Measurements from ENCODE around the gene ANKFY1.

ANKFY1 gene

GRCh38 chr17:4263282-4264215 is at the start of gene ANKFY1:
ANKFY1 (minus strand) TSS chr17:4263979; CDS start chr17:4263941, 38 bp downstream.
- peak; percentile 92 to 96 for DNase-seq (ENCODE audit: extremely low read depth in 1 of 2, low read depth in 1 of 2)

GRCh38 chr17:4310354-4311060 is 46.7 kb upstream of the ANKFY1 start:
- DNase-seq (ENCODE audit: extremely low read depth in 1 of 2, low read depth in 1 of 2) = no peak

DNA sequence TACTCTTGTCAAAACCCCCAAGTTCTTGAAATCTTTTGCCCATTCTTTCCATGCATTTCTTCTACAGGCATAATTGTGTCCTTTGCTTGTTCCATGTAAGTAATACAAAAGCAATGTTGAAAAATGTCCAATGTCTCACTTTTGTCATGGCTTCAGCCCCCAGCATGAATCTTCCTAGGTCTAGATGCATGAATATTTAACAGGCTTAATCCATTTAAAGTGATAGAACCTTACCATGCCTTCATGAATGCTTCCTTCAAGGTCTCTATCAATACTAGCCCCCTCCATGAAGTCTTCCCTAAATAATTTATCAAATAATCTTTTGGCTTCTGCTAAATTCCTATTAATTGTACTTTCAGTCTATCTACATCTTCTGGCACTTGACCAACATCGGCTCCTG is 46.1 kb upstream of the ANKFY1 start:
- DNase-seq (ENCODE audit: extremely low read depth in 1 of 2, low read depth in 1 of 2) = no peak

DNA sequence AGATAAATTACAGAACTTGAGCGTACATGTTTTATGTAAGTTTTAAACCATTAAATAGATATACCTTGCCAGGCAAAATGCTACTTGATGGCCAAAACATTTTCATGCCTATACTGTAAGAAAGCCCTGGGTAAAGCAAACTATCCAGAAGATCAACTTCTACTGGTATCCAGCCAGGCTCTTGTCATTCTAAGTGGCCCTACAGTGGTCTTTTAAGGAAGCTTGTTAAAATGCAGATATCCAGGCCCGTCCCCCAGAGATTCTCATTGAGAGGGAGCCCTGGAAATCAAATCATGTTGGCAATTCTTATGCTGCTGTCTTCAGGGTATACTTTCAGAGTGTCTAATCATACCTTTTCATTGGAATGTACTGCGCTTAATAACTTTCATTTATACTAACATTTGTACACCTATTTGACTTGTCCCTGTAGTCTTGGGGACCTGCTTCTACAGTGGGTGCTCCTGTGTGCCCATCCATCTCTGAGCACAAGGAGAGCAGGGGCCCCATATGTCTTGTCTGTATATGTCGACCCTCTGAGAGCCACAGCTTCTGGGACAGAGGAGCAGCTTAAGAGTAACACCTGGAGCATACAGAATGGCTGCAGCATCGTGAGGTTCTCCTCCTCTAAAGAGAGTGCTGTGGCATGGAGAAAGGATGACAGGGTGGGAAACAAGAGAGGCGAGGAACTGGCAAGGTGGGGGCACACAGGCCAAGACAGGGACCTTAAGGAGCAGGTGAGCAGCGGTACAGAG is 43.6 kb upstream of the ANKFY1 start:
- no peak for DNase-seq (ENCODE audit: extremely low read depth in 1 of 2, low read depth in 1 of 2)

GRCh38 chr17:4305224-4305623 is 41.4 kb upstream of the ANKFY1 start:
- DNase-seq (ENCODE audit: extremely low read depth in 1 of 2, low read depth in 1 of 2) = no peak

DNA sequence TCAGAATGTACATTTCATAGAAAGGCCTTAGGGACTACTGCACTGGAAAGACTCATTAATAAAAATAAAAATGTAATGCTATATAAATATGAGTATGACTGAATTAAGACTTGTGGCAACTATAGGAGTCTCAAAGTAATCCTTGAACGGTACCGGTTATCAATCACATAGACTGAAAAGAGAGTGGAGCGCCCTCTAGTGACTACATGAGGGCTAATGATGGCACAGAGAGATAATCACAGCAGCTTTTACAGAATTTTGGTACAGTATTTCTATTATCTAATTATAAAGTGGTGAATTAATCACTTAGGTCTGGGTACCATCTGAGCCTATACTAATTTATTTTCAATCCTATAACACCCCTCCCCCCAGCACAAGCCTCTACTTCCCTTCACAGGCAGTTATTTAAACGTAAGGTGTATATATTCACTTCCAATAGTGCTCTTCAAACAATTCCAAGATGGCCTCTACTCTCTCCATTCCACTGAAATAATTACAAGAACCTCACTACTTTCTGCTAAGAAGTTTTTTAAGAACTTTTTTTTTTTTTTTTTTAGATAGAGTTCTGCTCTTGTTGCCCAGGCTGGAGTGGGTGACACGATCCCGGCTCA is 40.7 kb upstream of the ANKFY1 start:
- peak in 1 of 2 donors; percentile 11 for DNase-seq (ENCODE audit: extremely low read depth in 1 of 2, low read depth in 1 of 2)

GRCh38 chr17:4301066-4301465 is 37.3 kb upstream of the ANKFY1 start:
- no peak for DNase-seq (ENCODE audit: extremely low read depth in 1 of 2, low read depth in 1 of 2)

GRCh38 chr17:4297351-4297750 is 33.6 kb upstream of the ANKFY1 start:
- DNase-seq (ENCODE audit: extremely low read depth in 1 of 2, low read depth in 1 of 2) = no peak

DNA sequence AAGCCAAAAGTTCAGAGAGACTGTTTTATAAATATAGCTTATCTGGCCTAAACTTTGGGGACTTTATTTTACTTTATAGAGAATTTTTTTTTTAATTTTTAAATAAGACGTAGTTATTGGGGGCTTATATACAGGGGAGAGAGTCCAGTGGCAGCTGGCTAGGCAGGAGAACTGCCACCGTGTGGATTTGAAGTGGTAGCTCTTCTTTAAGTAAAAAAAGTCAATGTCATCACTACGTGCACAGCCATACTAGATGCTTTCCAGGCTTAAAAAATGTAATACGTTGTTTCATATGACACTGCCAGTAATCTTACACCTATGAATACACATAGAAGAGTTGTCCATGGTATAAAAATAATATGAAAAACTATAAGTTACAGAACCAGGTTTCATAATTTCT is 31.9 kb upstream of the ANKFY1 start:
- no peak for DNase-seq (ENCODE audit: extremely low read depth in 1 of 2, low read depth in 1 of 2)

DNA sequence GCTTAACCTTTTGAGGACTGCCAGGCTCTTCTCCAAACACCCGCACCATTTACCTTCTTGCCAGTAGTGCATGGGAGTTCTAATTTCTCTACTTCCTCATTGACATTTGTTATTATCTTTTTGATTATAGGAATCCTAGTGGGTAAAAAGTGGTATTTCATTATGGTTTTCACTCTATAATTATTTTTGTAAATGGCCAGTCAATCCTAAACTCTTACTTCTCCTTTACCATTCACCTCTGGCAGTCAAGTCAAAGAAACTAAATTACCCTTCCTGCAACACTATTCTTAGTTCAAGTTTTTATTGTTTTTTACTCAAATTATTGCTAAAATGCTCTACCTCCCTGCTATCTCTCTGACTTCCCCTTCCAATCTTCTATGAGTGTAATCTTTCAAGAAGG is 29.8 kb upstream of the ANKFY1 start:
- DNase-seq (ENCODE audit: extremely low read depth in 1 of 2, low read depth in 1 of 2) = no peak

- no peak for DNase-seq (ENCODE audit: extremely low read depth in 1 of 2, low read depth in 1 of 2)
These were observed 23.9 kb upstream of the ANKFY1 start for GRCh38 chr17:4287710-4288109.

GRCh38 chr17:4276514-4276913 is 12.7 kb upstream of the ANKFY1 start:
- no peak for DNase-seq (ENCODE audit: extremely low read depth in 1 of 2, low read depth in 1 of 2)

DNA sequence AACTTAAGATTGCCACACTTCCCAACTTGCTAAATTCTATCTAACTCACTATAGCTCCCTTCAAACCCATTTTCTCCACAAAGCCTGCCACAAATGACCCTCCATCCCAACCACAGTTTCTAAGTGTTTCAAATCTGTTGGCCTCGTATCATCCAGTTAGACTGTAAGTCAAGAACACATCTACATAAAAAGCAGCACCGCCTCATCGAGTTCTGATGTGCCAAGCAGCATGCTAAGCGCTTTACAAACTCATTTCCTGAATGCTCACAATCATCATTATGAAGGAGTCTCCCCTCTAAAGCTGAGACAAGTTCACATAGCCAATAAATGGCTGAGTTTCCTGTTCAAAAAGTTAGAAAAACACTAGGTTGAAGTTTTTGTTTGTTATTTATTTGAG is 9.2 kb upstream of the ANKFY1 start:
- no peak for DNase-seq (ENCODE audit: extremely low read depth in 1 of 2, low read depth in 1 of 2)

- no peak for DNase-seq (ENCODE audit: extremely low read depth in 1 of 2, low read depth in 1 of 2)
These were observed 8.6 kb upstream of the ANKFY1 start for GRCh38 chr17:4272213-4272971.

DNA sequence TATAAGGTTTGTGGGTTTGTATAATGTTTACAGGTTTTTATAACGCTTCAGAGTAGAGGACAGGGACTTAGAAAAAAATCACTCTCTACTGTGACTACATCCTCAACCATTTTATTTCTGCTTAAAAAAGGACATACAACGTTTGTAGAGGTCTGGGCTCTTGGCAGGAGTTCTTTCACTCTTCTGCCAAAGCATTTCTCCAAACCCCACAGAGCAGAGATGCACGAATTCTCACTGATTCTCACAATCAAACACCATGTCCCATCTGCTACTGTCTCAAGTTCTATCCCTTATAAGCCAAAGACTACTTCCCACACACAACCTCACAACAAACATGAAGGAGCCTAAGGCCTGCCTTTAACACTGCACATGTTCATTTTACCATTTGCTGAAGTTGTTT is 7.0 kb upstream of the ANKFY1 start:
- no peak for DNase-seq (ENCODE audit: extremely low read depth in 1 of 2, low read depth in 1 of 2)

DNA sequence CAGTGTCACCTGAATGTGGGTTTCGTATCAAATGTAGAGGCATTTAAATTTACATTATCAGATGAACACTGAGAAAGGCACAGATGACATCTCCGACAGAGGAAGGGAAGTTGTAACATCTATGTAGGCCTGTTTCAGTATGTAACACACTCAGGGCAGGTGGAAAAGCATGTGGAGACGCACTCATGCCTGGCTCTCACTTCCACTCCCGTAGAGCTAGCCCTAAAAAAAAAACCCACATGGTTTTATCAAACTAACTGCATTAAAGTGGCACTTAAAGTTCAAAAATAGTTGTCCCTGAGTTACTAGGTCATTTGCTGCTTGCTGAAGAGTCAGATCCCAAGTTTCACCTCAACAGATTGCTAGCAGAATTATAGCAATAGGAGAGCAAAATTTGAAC is 6.1 kb upstream of the ANKFY1 start:
- no peak for DNase-seq (ENCODE audit: extremely low read depth in 1 of 2, low read depth in 1 of 2)

DNA sequence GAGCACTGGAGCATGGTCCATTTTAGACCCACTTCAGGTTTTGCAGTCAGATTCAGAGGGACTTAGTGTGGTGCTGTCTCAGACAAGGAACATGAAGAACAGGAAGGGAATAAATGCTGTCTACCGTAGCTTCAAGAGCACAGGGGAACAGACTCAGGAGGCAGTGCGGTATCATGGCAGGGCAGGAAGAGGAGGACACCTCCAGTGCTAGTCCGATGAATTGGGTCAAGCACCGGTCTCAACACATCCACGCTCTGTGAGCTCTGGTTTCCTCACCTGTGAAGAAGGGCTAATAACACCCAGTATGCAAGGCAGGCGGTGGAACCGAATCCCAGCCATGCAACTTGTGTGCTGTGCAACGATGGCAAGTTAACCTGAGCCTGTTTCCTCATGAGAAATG is 3.6 kb upstream of the ANKFY1 start:
- DNase-seq (ENCODE audit: extremely low read depth in 1 of 2, low read depth in 1 of 2) = no peak

DNA sequence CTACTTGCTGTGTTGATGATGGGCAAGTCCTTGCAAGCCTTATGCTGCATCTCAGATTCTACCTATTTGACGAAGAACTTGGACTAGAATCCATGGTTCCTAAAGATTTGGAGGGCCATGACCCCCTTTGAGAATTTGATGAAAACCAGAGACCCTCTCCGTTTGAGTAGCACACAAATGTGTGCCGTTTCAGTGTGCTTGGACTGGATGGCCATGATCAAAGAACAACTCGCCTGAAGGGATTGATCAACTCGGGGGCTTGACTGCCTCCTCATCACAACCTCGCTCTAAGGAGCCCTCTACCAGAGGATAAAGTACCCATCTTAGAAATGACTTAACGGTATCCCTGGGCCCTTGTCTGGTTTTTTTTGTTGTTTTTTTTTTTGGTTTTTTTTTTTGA is 2.8 kb upstream of the ANKFY1 start:
- no peak for DNase-seq (ENCODE audit: extremely low read depth in 1 of 2, low read depth in 1 of 2)

DNA sequence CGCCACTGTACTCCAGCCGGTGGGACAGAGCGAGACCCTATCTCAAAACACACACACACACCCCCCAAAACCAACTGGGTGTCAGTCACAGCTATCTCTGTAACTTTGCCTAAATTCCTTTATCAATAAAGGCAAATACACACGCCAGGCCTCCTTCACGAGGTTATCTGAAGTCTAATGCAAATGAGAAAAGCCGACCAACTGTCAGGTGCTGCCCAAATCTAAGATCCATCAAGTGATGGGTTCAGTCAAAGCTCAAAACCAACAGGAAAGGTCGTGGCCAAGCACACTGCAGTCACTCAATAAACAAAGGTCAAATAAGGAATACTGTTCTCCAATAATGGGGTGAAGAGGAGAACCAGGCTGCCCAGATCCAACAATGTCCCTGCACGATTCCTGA is 1.1 kb downstream of the ANKFY1 start:
- DNase-seq (ENCODE audit: extremely low read depth in 1 of 2, low read depth in 1 of 2) = no peak

DNA sequence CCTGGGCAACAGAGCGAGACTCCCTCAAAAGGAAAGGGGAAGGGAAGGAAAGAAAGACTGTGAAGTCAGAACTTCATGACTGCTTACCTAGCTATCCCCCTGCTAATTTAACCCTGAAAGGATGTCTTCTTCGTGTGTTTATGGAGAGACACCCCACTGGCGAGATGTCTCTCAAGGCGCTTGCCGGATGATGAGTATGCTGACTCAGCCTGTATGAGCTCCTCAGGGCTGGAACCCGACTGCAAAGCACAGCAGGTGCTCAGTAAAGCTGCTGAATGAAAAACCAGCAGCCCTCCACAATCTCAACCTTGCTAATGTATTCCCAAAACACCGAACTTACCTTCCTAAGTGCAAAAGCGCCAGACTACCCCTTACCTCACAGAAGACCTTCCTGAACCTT is 2.3 kb downstream of the ANKFY1 start:
- no peak for DNase-seq (ENCODE audit: extremely low read depth in 1 of 2, low read depth in 1 of 2)

All from stimulated activated CD8-positive, alpha-beta memory T cell treated with anti-CD3 and anti-CD28 coated beads, Interleukin-7, amount 100 ng/mL, for 48 hours (primary cell).